ENCODE data around the gene AP4B1. TPM values are rescaled to one million over a fixed set of nuclear protein-coding genes. Genes with fewer than 3 reads are reported as not detected.
A peak's percentile ranks its signal among the peaks of the same experiment; 100 is the strongest.

The AP4B1 gene
- polyA plus RNA-seq, 4 donors: 12.4 to 33.8 (median 15.0) TPM

DNA sequence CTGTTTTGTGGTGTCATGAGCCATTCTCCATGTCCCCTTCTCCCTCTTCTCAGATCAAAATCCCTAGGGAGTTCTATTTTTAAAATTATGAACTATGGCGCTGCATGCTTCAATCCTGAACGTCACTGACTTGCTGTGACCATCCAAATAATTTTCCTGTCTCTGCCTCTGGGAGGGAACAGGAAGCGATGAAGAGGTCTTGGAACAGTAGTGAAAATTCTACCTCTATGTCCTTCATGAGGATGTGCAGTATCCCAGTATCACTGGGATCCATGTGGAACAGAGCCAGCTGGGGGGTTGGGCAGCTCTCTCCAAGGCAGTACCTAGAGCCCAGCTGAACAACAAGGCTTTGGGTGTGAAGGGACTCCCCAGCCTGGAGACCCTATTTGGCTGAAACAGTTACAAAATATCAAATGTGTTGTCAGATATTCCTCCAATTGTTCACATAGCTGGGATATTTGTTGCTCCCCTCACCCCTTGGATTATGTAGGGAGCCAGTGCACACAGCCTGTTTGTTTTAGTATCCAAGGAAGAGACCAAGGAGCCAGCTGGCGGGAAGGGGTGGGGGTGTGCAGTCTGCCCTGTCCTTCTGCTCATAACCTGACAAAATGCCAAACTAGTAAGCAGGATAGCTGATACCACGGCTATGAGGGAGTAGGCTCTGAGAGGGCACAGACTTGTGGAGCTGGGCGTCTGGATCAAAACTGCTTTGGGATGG is 8.2 kb upstream of the AP4B1 start:
- no peaks in the 10 kb centered on the region for H3K9me3 ChIP-seq (ENCODE audit: control insufficient read depth in 2 of 2, insufficient read depth in 1 of 2, low read depth in 1 of 2, low read length in 1 of 2)
- H3K27me3 ChIP-seq (ENCODE audit: control insufficient read depth in 3 of 3, insufficient read depth in 3 of 3, low read length in 3 of 3): no peaks in the 10 kb centered on the region
- 48 to 62% (median 59%) methylated on average over 6 of the region's 6 CpGs for WGBS, 3 donors
- peak overlapping the region in 2 of 3 donors; percentile 57 to 80 for H3K27ac ChIP-seq (ENCODE audit: low read depth in 1 of 3, low read length in 2 of 3)
- H3K36me3 ChIP-seq (ENCODE audit: control insufficient read depth in 3 of 3, insufficient read depth in 2 of 3, low read depth in 1 of 3, low read length in 3 of 3): peaks cover 0 to 32% (median 2%) of the 10 kb centered on the region in 3 donors
- H3K4me3 ChIP-seq (ENCODE audit: low read depth in 1 of 3, low read length in 3 of 3): no peak overlapping the region
- DNase-seq: peak in 1 of 2 donors; percentile 22
- H3K4me1 ChIP-seq (ENCODE audit: control insufficient read depth in 3 of 3, insufficient read depth in 2 of 3, low read depth in 1 of 3, low read length in 2 of 3): peaks cover 0 to 8% (median 0%) of the 10 kb centered on the region in 3 donors
- FAIRE-seq: no peak

DNA sequence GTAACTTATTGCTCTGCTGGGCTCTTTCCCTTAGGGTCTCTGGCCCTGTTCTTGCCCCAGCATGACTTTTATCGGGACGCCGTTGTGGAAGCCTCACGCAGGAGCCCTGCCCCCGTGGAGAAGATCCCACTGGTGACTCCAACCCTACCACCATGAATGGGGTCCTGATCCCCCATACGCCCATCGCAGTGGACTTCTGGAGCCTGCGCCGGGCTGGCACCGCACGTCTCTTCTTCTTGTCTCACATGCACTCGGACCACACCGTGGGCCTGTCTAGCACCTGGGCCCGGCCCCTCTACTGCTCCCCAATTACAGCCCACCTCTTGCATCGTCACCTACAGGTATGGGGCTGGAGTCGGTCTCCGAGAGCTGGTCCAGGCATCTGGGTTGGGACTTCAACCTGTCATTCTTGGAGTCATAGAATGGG is 849 bp upstream of the AP4B1 start:
- H3K4me1 ChIP-seq (ENCODE audit: control insufficient read depth in 3 of 3, insufficient read depth in 2 of 3, low read depth in 1 of 3, low read length in 2 of 3): peaks cover 11 to 37% (median 23%) of the 10 kb centered on the region in 3 donors
- peak overlapping the region in 2 of 3 donors; percentile 86 to 92 for H3K27ac ChIP-seq (ENCODE audit: low read depth in 1 of 3, low read length in 2 of 3)
- H3K4me3 ChIP-seq (ENCODE audit: low read depth in 1 of 3, low read length in 3 of 3): peak overlapping the region; percentile 60 to 83 (median 80)
- no peaks in the 10 kb centered on the region for H3K27me3 ChIP-seq (ENCODE audit: control insufficient read depth in 3 of 3, insufficient read depth in 3 of 3, low read length in 3 of 3)
- DNase-seq (no peak), FAIRE-seq (no peak)
- H3K36me3 ChIP-seq (ENCODE audit: control insufficient read depth in 3 of 3, insufficient read depth in 2 of 3, low read depth in 1 of 3, low read length in 3 of 3): peaks cover 0 to 15% (median 2%) of the 10 kb centered on the region in 3 donors
- 0 to 1% (median 0%) methylated on average over 17 of the region's 17 CpGs for WGBS, 3 donors
- H3K9me3 ChIP-seq (ENCODE audit: control insufficient read depth in 2 of 2, insufficient read depth in 1 of 2, low read depth in 1 of 2, low read length in 1 of 2): no peaks in the 10 kb centered on the region

GRCh38 chr1:113904293-113904673 is 316 bp downstream of the AP4B1 start:
- peak overlapping the region; percentile 13 to 80 (median 60) for H3K4me3 ChIP-seq (ENCODE audit: low read depth in 1 of 3, low read length in 3 of 3)
- DNase-seq (no peak), FAIRE-seq (no peak)
- no peaks in the 10 kb centered on the region for H3K9me3 ChIP-seq (ENCODE audit: control insufficient read depth in 2 of 2, insufficient read depth in 1 of 2, low read depth in 1 of 2, low read length in 1 of 2)
- peak overlapping the region; percentile 86 to 92 (median 91) for H3K27ac ChIP-seq (ENCODE audit: low read depth in 1 of 3, low read length in 2 of 3)
- H3K36me3 ChIP-seq (ENCODE audit: control insufficient read depth in 3 of 3, insufficient read depth in 2 of 3, low read depth in 1 of 3, low read length in 3 of 3): peaks cover 0 to 18% (median 10%) of the 10 kb centered on the region in 3 donors
- peaks cover 17 to 48% (median 30%) of the 10 kb centered on the region in 3 donors for H3K4me1 ChIP-seq (ENCODE audit: control insufficient read depth in 3 of 3, insufficient read depth in 2 of 3, low read depth in 1 of 3, low read length in 2 of 3)
- H3K27me3 ChIP-seq (ENCODE audit: control insufficient read depth in 3 of 3, insufficient read depth in 3 of 3, low read length in 3 of 3): no peaks in the 10 kb centered on the region
- 0 to 1% (median 0%) methylated on average over 11 of the region's 11 CpGs for WGBS, 3 donors

DNA sequence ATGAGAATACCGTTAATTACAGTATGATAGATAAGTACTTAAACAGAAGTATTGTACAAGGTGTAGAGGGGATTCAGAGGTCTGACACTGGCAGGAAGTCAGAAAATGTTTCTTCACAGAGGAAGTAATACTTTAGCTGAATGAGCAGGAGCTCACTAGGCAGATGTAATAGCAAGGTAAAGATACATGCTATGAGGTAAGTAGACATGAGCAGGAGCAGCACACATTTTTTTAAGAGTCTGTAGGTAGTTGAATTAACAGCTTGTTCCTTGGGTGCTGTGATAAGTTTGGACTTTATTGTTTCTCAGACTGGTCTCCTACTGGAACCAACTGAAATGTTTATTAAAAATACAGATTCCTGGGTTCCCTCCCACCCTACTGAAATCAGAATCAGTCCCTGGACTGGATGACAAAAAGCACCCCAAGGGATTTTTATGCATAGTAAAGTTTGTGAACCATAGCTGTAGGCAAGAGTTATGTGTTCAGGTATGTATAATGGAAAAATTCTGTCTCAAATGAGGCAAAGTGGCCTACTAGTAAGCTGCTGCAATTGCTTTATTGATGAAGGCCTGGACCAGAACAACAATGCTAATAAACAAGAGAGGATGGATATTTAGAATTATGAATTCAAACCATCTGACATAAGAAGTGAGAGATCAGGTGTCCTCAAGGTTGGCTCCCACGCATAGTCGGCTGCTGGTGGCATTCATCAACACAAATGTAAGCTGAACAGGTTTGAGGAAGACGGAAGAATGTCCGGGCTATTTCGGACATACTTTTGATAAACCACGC is 902 bp downstream of the AP4B1 start:
- Histone ChIP-seq H3K27ac (ENCODE audit: low read depth in 1 of 3, low read length in 2 of 3) (peak overlapping the region; percentile 86 to 92 (median 91)), H3K4me3 (ENCODE audit: low read depth in 1 of 3, low read length in 3 of 3) (peak overlapping the region; percentile 29 to 80 (median 60)), H3K4me1 (ENCODE audit: control insufficient read depth in 3 of 3, insufficient read depth in 2 of 3, low read depth in 1 of 3, low read length in 2 of 3) (peaks cover 17 to 50% (median 34%) of the 10 kb centered on the region in 3 donors), H3K9me3 (ENCODE audit: control insufficient read depth in 2 of 2, insufficient read depth in 1 of 2, low read depth in 1 of 2, low read length in 1 of 2) (no peaks in the 10 kb centered on the region), H3K27me3 (ENCODE audit: control insufficient read depth in 3 of 3, insufficient read depth in 3 of 3, low read length in 3 of 3) (no peaks in the 10 kb centered on the region), H3K36me3 (ENCODE audit: control insufficient read depth in 3 of 3, insufficient read depth in 2 of 3, low read depth in 1 of 3, low read length in 3 of 3) (peaks cover 0 to 16% (median 10%) of the 10 kb centered on the region in 3 donors)
- DNase-seq (no peak), FAIRE-seq (no peak)
- WGBS, 3 donors: 4 to 12% (median 4%) methylated on average over 7 of the region's 7 CpGs

DNA sequence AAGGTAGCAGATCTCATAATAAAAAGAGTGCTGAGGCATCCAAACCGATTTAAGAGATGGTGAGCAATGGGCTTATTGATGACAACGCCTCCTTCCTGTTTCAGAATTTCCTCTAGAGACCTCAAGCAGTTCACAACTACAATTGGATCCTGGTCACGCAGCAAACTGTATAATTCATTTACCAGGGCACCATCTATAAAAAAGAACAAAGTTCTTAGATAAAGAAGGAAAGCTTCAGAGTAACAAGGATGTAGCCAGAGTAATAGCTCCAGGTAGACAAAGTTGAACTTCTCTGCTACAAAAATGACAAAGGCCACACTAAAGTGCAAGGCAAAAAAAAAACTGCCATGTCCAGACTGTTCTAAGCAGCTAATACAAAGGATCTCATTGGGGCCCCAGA is 3.4 kb downstream of the AP4B1 start:
- Histone ChIP-seq H3K36me3 (ENCODE audit: control insufficient read depth in 3 of 3, insufficient read depth in 2 of 3, low read depth in 1 of 3, low read length in 3 of 3) (peaks cover 8 to 18% (median 10%) of the 10 kb centered on the region in 3 donors), H3K27ac (ENCODE audit: low read depth in 1 of 3, low read length in 2 of 3) (peak overlapping the region; percentile 52 to 62 (median 60))

GRCh38 chr1:113899111-113899510 is 5.5 kb downstream of the AP4B1 start:
- no peak for FAIRE-seq
- DNase-seq: no peak
- H3K36me3 ChIP-seq (ENCODE audit: control insufficient read depth in 3 of 3, insufficient read depth in 2 of 3, low read depth in 1 of 3, low read length in 3 of 3): peaks cover 14 to 25% (median 15%) of the 10 kb centered on the region in 3 donors

More for the DNA sequence above, 3.4 kb downstream of the AP4B1 start:
- no peaks in the 10 kb centered on the region for H3K27me3 ChIP-seq (ENCODE audit: control insufficient read depth in 3 of 3, insufficient read depth in 3 of 3, low read length in 3 of 3)
- no peak overlapping the region for H3K4me3 ChIP-seq (ENCODE audit: low read depth in 1 of 3, low read length in 3 of 3)
- peak; percentile 74 to 91 for DNase-seq
- H3K4me1 ChIP-seq (ENCODE audit: control insufficient read depth in 3 of 3, insufficient read depth in 2 of 3, low read depth in 1 of 3, low read length in 2 of 3): peaks cover 17 to 50% (median 31%) of the 10 kb centered on the region in 3 donors
- H3K9me3 ChIP-seq (ENCODE audit: control insufficient read depth in 2 of 2, insufficient read depth in 1 of 2, low read depth in 1 of 2, low read length in 1 of 2): no peaks in the 10 kb centered on the region
- FAIRE-seq: no peak
- 6 to 59% (median 24%) methylated on average over 3 of the region's 3 CpGs for WGBS, 3 donors

DNA sequence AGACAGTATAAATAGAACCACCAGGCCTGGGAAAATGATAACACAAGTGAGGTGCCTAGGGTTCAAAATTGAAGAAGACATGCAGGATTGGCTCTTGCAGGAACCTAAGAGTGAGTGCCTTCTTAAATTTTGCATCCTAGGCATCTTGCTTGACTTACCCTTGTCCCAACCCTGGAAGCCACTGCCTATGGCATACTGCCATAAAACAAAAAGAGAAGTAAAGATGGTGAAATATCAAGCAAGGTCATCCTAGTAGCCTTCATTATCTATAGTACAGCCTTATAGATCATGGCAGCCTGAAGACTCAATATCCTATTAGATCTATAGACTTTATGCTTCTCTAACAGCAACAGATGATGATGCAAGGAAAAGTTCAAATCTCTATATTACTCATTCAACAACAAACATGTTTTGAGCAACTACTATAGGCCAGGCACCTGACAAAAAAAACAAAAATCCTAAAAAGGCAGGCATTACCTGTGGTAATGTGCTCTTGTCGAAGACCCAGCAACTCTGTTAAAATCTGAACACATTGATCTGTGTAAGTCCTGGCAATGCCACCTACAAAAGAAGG is 6.3 kb downstream of the AP4B1 start:
- H3K4me1 ChIP-seq (ENCODE audit: control insufficient read depth in 3 of 3, insufficient read depth in 2 of 3, low read depth in 1 of 3, low read length in 2 of 3): peaks cover 18 to 40% (median 25%) of the 10 kb centered on the region in 3 donors
- H3K9me3 ChIP-seq (ENCODE audit: control insufficient read depth in 2 of 2, insufficient read depth in 1 of 2, low read depth in 1 of 2, low read length in 1 of 2): no peaks in the 10 kb centered on the region
- WGBS, 3 donors: 92 to 100% (median 95%) methylated on average over 1 of the region's 1 CpG
- H3K4me3 ChIP-seq (ENCODE audit: low read depth in 1 of 3, low read length in 3 of 3): no peak overlapping the region
- no peak for FAIRE-seq
- H3K36me3 ChIP-seq (ENCODE audit: control insufficient read depth in 3 of 3, insufficient read depth in 2 of 3, low read depth in 1 of 3, low read length in 3 of 3): peaks cover 14 to 29% (median 15%) of the 10 kb centered on the region in 3 donors
- no peaks in the 10 kb centered on the region for H3K27me3 ChIP-seq (ENCODE audit: control insufficient read depth in 3 of 3, insufficient read depth in 3 of 3, low read length in 3 of 3)
- no peak for DNase-seq
- no peak overlapping the region for H3K27ac ChIP-seq (ENCODE audit: low read depth in 1 of 3, low read length in 2 of 3)

More at GRCh38 chr1:113899111-113899510, 5.5 kb downstream of the AP4B1 start:
- Histone ChIP-seq H3K27ac (ENCODE audit: low read depth in 1 of 3, low read length in 2 of 3) (no peak overlapping the region), H3K27me3 (ENCODE audit: control insufficient read depth in 3 of 3, insufficient read depth in 3 of 3, low read length in 3 of 3) (no peaks in the 10 kb centered on the region), H3K4me1 (ENCODE audit: control insufficient read depth in 3 of 3, insufficient read depth in 2 of 3, low read depth in 1 of 3, low read length in 2 of 3) (peaks cover 20 to 48% (median 31%) of the 10 kb centered on the region in 3 donors), H3K4me3 (ENCODE audit: low read depth in 1 of 3, low read length in 3 of 3) (no peak overlapping the region), H3K9me3 (ENCODE audit: control insufficient read depth in 2 of 2, insufficient read depth in 1 of 2, low read depth in 1 of 2, low read length in 1 of 2) (no peaks in the 10 kb centered on the region)

DNA sequence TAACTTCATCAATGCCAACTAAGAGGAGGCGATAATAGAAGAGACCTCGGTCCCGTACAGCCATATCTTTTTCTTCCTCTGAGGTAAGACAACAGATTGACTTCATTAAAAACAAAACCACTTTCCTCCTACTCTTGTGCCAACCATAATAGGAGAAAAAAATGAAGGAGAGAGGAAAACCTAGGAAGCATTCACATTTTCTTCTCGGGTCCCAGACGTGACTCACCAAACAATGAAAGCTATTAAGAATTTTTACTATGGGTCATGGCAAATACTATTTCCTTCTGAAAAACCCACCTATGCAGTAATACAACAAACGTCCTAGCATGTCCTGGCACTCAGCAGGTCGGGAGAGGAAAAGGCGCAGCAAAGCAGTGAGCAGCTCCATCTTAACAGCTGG is 8.6 kb downstream of the AP4B1 start:
- no peak for FAIRE-seq

More for the DNA sequence above, 8.6 kb downstream of the AP4B1 start:
- no peak overlapping the region for H3K4me3 ChIP-seq (ENCODE audit: low read depth in 1 of 3, low read length in 3 of 3)
- no peaks in the 10 kb centered on the region for H3K9me3 ChIP-seq (ENCODE audit: control insufficient read depth in 2 of 2, insufficient read depth in 1 of 2, low read depth in 1 of 2, low read length in 1 of 2)
- DNase-seq: no peak
- H3K36me3 ChIP-seq (ENCODE audit: control insufficient read depth in 3 of 3, insufficient read depth in 2 of 3, low read depth in 1 of 3, low read length in 3 of 3): peaks cover 13 to 26% (median 14%) of the 10 kb centered on the region in 3 donors
- no peak overlapping the region for H3K27ac ChIP-seq (ENCODE audit: low read depth in 1 of 3, low read length in 2 of 3)
- no peaks in the 10 kb centered on the region for H3K27me3 ChIP-seq (ENCODE audit: control insufficient read depth in 3 of 3, insufficient read depth in 3 of 3, low read length in 3 of 3)
- H3K4me1 ChIP-seq (ENCODE audit: control insufficient read depth in 3 of 3, insufficient read depth in 2 of 3, low read depth in 1 of 3, low read length in 2 of 3): peaks cover 12 to 23% (median 13%) of the 10 kb centered on the region in 3 donors
- WGBS, 3 donors: 94 to 96% (median 94%) methylated on average over 8 of the region's 8 CpGs
